NB4 (cell line): Measurements from ENCODE around the gene CBR3.

Experiments used
- CTCF ChIP-seq: IDR thresholded peaks from one replicate; pipeline ENCODE4 v1.5.1; 2012; ENCODE audit warnings: low read depth, low read length
- POLR2A ChIP-seq: IDR thresholded peaks from 2 replicates; pipeline ENCODE4 v1.6.1; 2011; ENCODE audit warnings: mild to moderate bottlenecking; ENCODE audit not compliant: insufficient read length; ENCODE audit errors: extremely low read depth
- TF ChIP-seq, protein P1 (sequence below): IDR thresholded peaks from 2 replicates; pipeline ENCODE4 v1.6.1; 2011; ENCODE audit warnings: low read depth, low read length

GRCh38 chr21:36185523-36185922, 50.6 kb downstream of the CBR3 start:
- TF ChIP-seq POLR2A (no peak), CTCF (no peak)
- TF ChIP-seq, protein P1, sequence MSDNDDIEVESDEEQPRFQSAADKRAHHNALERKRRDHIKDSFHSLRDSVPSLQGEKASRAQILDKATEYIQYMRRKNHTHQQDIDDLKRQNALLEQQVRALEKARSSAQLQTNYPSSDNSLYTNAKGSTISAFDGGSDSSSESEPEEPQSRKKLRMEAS = no peak
